GM19023 (cell line): ENCODE measurements around the gene DIPK1B.
"Not testable (repeated sequence)": the region's sequence is repeated elsewhere in the genome, so short reads cannot be mapped to it uniquely, and the experiment has no call there.

Experiments
- ATAC-seq: cut with Tn5 transposase; IDR thresholded peaks from one replicate; pipeline ENCODE4 v1.9.1; 2021; ENCODE audit warnings: mild to moderate bottlenecking, moderate library complexity; ENCODE audit not compliant: unreplicated experiment

DIPK1B gene

DNA sequence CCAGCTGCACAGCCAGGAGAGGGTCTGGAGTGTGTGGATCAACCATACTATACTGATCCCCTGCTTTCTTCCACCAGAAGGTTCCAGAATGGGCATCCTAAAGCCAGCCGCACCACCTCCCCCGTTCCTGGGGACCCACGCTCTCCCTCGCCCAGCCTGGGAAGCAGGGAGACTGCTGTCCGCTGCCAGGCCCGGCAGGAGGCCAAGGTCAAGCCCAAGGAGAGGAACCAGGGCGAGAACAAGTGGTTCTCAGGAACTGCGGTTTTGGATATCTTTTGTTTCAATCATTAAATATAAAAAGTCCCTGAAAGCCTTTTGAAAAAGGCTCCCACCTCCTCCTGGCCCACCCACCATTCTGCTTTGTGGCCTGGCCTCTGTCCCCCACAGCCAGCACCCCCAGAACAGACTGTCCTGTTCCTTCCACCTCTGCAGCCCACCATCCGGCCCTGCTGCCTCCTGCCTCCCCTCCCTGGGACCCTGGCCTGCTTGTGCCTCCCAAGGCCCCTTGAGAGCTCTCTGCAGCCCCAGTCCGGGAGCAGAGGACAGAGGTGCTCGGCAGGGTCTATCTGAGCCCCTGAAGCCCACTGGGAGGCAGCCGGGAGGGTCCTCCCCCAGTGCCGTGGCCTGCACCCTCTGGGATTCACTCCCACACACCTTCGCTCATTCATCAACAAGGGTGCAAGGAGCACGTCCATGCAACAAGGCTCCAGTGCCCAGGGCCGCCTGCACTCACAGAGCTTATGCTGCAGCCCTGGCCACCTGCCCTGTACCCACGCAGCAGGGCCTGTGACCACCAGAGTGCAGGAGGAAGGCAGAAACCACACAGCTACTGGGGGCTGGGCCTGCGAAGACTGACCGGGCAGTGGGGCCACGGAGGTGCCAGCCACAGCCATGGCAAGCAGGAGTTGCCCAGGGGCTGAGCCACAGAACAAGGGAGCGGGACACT, 36.6 kb downstream of the DIPK1B start:
- ATAC-seq: no peak

DNA sequence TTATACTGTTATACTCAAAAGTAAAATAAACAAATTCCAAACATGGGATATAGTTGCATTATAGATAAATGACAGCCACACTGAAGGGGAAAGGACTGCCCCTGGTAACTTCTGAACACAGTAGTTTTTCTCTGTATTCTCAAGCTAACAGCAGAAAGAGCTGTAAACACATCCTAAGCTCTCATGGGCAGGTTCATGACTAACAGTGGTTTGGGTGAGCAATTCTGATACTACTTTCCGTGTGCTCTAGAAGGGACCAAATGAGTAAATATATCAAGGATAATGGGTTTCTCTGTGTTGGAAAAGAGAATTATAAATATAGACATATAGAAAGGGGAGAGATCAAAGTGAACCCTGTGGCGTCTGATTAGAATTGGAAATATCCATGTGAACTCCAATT, 38.2 kb downstream of the DIPK1B start:
- ATAC-seq: no peak

DNA sequence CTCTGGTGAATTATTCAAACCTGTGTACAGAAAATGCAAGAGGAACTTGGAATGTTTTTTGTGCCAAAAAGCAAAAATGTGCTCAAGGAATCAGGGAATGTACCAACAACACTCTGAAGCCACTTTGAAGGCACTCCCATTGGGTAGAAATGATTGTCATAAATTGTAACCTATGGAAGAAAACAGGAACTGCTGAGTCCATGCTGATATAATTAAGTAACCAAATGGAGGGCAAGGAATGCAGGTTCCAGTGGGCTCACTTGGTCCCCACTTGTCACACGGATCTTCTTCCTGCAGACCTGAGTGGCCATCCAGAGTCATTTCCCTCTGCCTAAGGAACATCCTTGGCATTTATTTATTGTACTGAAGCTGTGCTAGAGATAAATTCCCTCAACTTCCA, 38.9 kb downstream of the DIPK1B start:
- ATAC-seq: no peak

DNA sequence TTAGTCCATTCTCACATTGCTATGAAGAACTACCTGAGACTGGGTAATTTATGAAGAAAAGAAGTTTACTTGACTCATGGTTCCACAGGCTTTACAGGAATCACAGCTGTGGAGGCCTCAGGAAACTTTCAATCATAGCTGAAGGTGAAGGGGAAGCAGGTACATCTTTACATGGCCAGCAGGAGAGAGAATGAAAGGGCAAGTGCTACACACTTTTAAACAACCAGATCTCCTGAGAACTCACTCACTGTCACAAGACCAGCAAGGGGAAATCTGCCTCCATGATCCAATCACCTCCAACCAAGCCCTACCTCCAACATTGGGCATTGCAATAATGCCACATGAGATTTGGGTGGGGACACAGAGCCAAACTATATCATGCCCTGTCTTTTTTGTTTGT, 39.4 kb downstream of the DIPK1B start:
- ATAC-seq: no peak

DNA sequence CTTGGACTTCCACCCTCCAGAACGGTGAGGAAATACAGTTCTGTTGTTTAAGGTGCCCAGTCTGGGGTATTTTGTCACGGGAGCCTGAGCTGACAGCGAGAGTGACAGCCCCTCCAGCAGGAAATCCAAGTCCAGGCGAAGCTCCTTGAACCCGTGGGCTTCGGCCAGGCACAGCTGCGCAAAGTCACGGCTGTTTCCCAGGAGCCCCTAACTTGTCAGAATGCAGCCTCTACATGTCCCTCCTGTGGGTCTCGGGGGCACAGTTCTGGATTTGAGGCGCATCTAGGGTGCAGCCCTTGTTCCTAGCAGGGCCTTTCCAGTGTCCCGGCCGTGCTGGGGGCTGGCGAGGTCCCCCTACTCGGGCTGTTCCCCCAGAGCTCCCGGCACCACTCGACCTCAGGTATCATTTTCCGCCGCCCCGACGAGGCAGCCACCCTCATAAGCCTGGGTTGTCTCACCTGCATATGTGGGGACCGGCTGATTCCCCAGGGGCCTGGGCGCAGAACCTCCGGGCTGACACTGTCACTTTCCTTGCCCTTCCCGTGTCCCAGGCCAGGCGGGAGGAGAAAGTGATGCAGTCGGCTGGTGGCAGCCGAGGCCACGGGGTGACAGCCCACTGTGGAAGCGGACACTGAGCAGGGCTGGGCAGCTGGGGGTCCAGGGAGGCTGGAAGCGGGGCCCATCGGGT, 41.1 kb downstream of the DIPK1B start:
- ATAC-seq: no peak

DNA sequence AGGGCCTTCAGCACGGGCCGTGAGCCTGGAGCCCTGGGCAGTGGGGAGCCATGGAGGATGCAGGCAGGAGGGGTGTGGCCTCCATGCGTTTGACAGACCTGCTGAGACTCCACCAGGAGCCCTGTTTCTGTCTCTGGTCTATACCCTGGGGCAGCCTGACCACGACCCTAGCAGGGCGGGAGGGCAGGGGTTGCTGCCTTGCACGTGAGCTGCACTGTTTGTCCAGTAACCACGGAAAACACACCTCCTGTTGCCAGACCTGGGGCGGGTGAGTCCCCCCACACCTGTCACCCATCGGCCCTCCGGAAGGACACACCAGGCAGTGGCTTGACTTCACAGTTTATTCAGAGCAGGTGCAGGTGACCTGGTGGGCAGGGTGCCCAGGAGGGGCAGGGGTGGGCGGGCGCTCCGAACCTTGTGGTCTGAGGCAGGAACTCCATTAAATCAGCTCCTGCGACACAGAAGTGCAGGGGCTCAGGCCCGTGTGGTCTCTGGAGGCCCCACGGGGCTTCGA, 41.7 kb downstream of the DIPK1B start:
- no peak for ATAC-seq

DNA sequence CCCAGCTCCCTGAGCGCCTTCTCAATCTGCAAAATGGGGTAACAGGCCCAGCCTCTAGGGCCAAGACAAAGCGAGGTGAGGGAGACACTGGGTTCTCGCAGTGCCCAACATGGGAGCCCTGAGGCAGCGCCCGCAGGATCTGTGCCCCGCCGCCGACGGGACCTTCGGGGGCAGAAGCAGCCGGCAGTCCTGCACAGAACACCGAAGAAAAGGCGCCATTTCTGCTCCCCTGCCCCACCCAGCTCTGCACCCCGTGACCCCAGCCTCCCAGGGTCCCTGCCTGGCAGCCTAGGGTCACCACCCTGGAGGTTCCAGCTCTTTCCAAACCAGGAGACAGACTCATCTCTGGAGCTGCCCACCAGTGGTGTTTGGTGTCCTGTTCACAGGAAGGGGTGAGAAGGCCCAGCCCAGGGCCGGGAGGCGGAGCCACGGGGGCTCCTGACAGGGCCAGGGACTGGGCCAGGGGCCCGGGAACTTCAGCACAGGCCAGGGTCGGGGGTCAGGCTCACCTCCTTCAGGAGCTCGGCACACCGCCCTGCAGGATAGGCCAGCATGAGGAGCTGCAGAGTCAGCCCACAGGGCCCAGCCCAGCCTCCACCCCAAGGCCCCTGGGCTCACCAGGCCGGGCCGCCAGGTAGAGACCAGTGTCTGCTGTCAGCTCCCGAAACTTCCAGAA, 42.4 kb downstream of the DIPK1B start:
- ATAC-seq: no peak

DNA sequence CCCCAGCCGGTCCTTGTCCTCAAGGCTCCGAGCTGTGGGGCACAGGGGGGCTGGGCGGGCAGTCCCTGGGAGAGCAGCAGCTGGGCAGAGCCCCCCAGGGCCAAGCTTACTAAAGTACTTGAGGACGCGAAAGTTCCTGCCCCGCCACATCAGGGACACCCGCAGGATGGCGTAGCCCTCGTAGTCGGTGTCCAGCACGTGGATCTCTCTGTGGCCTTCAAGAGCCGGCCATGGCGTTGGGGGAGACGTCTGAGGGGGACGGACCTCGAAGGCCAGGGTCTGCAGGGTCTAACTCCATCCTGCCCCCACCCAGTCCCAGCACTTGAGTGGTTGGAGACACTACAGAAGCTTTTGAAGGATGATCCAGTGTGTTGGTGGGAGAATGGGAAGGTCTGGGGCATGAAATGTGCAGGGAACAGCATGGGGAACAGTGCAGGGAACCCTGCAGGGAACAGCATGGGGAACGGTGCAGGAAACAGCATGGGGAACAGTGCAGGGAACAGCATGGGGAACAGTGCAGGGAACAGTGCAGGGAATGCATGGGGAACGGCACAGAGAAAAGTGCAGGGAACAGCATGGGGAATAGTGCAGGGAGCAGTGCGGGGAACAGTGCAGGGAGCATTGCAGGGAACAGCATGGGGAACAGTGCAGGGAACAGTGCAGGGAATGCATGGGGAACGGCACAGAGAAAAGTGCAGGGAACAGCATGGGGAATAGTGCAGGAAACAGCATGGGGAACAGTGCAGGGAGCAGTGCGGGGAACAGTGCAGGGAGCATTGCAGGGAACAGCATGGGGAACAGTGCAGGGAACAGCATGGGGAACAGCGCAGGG, 43.1 kb downstream of the DIPK1B start:
- ATAC-seq: not testable (repeated sequence)

DNA sequence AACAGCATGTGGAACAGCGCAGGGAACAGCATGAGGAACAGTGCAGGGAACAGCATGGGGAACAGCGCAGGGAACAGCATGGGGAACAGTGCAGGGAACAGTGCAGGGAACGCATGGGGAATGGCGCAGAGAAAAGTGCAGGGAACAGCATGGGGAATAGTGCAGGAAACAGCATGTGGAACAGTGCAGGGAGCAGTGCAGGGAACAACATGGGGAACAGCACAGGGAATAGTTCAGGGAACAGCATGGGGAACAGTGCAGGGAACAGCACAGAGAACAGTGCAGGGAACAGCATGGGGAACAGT, 43.7 kb downstream of the DIPK1B start:
- no peak for ATAC-seq

DNA sequence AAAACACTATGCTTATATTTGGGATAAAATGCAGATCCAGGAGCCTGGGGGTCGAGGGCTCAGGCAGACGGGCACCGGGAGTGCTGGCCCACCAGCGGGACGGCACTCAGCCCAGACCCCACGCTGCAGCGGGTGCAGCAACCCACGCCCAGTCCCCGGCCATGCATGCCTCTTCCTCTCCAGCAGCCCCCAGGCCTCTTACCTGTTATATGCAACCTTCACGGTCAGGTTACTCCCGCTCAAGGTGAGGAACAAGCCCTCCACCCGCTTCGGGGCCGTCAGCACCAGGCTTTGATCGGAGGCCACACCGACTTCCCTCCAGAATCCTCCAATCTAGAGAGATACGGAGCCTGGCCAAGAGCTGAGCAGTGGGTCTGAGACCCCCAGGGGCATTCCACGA, 44.5 kb downstream of the DIPK1B start:
- no peak for ATAC-seq

DNA sequence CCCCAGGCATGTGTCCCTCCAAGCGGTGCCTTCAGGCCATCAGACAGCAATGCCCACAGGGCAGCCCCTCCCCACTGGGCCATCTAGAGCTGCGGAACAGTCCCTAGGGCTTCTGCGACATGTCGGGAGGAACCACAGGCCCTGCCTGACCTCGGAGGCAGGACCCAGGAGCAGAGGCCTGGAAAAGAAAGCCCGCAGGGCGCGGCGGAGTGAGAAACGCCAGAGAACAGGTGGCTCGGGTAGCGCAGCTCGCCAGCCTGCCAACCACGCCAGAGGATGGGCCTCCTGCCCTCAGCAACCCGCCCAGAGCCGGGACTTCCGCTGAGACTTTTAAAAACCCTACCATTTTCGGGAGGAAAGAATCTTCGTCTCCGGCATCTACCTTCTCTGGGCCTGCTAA, 45.0 kb downstream of the DIPK1B start:
- no peak for ATAC-seq

DNA sequence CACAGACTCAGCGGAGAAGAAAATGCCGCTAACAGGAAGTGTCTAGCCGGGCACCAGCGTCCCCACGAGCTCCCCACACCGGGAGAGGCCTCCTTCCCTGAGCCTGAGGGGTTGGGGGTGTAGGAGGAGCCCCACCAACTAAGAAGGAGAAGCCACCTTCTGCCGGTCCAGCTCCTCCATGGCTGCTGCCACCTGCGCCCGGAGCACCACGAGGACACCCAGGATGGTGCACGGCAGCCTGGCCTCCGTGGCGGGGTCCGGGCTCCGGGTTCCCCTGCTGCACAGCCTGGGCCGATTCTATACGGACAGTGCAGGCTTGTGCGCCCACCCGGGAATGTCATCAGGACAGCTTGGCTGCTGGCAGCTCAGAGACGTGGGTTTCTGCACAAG, 45.4 kb downstream of the DIPK1B start:
- no peak for ATAC-seq

DNA sequence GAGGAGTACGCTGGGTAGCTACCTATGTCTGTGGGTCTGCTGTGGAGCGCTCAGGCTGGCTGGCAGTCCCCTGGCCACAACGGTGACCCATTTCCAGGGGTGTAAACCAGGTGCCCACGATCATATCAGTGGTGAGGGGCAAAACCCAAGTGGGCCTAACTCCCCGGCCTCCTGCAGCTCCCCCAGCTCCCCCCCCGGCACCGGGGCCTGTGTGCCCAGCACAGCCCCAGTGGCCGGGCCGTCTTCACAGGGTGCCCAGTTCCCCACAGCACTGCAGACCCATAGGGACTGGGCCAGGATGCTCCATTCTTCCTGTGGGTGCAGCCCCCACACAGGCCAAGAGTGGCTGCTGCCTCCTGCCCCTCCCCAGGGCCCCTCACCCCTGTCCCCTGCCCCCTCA, 46.6 kb downstream of the DIPK1B start:
- no peak for ATAC-seq

DNA sequence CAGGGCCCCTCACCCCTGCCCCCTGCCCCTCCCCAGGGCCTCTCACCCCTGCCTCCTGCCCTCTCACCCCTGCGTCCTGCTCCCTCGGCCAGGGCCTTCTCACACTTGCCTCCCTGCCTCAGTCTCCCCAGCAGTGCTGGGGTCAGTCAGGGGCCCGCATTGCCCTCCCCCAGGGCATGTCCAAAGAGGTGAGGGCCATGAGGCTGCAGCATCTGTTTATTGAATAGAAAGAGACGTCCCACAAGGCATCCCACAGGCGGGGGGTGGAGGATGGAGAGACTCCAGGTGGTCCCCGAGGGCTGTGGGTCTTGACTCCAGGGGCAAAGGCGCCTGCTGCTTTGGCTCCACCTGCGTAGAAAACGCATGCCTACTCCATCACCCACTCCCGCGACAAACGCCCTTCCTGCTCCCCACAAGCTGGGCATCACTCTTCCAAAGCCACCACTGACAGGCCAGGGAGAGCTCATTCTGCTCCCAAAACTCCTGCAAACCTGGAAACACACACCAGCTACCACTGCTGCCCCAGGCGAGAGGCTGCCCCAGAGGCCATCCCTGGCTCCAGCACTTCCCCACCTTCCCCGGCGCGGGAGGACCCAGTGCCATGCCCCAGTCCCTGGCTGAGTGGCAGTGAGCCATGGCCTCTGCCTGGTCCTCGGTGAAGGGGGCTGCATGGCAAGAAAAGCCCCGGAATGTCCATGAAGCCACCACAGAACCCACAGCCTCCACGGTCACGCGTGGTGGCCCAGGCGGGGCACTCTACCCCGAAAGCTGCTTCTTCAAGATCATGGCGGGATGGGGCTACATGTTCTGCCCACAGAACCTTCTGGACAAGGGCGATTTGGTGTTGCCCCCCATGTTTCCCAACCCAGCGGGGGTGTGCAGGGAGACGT, 47.3 kb downstream of the DIPK1B start:
- no peak for ATAC-seq

DNA sequence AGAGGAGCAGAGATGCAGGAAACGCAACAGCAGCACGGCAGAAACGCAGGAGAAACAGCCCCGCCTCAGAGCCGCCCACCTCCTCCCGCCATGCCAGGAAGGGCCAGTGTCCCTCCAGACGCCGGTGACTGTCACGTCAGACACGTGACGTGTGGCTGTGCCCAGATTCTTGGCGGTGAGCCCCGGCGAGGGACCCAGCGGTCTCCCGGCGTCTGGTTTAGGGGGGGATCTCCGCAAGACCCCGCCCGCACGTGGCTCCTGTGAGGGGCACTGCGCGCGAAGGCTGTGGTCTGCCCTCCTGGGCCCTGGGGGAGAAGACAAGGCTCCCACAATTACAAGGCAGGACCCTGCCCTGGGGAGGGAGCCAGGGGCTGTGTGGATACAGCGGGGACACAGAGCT, 48.1 kb downstream of the DIPK1B start:
- ATAC-seq: no peak

DNA sequence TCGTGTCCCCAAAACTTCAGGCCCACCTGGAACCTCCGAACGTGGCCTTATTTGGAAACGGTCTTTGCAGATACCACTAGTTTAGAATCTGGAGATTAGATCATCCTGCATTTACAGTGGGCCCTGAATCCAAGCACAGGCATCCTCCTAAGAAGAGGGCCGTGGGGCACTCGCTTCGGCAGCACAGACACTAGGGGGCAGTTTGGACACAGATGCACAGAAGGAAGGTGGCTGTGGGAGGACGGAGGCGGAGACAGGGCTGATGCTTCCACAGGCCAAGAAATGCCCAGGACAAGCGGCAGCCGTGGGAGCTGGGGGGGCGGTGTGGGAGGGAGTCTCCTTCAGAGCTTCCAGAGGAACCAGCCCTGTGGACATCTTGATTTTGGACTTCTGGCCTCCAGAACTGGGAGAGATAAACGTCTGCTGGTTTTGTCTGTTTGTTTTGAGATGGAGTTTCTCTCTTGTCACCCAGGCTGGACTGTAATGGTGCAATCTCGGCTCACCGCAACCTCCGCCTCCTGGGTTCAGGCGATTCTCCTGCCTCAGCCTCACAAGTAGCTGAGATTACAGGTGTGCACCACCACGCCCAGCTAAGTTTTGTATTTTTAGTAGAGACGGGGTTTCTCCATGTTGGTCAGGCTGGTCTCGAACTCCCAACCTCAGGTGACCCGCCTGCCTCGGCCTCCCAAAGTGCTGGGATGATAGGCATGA, 48.6 kb downstream of the DIPK1B start:
- ATAC-seq: not testable (repeated sequence)

DNA sequence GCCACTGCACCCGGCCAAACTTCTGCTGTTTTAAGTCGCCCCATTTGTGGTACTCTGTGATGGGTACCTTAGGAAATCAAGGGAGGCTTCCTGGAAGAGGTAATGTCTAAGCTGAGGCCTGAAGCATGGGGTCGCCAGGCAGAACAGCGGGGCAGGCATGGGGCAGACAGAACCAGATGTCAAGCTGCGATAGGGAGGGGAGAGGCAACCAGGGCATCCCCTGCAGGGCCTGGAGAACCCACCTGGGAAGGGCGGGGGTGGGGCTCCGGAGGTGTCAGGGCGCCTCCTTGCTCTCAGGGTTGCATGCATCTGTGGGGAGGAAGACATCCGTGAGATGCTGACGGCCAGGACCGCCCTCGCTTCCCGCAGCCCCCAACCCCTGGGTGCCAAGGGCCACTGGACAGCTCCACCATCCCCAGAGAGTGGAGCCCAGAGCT, 49.2 kb downstream of the DIPK1B start:
- ATAC-seq: no peak

DNA sequence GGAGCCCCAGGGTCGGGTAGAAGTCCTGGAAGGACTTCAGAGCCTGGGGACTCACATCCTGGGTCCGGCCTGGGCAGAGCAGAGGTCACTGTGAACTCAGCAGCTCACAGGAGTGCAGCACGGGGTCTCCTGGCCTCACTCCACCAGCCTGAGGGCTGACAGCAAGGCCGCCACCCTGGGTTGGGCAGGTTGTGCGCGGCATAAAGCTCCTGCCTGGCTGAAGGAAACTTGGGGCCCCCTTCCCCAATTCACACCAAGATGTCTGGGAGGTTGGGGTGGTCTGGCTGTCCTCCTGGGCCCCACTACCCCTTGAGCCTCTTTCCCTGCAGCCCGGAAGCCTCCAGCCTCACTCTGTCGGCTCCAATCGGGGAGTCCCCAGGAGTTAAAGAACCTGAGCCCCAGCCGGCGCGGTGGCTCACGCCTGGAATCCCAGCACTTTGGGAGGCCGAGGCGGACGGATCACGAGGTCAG, 49.9 kb downstream of the DIPK1B start:
- ATAC-seq: no peak
